HUES6 (cell line): ENCODE results near the gene MAB21L2.
"Not testable (repeated sequence)": the region's sequence is repeated elsewhere in the genome, so short reads cannot be mapped to it uniquely, and the experiment has no call there.

ENCODE experiments used
- H3K27ac ChIP-seq: 2 replicates; pipeline ENCODE4 v1.7.0; 2013; ENCODE audit warnings: low read depth, mild to moderate bottlenecking, low read length, inconsistent platforms
- H3K27me3 ChIP-seq: 2 replicates; pipeline ENCODE4 v1.6.1; 2013; ENCODE audit warnings: low read length; ENCODE audit not compliant: control insufficient read depth, insufficient read depth
- H3K36me3 ChIP-seq: 2 replicates; pipeline ENCODE4 v1.6.1; 2013; ENCODE audit warnings: low read length; ENCODE audit not compliant: control insufficient read depth, insufficient read depth
- H3K4me1 ChIP-seq: 2 replicates; pipeline ENCODE4 v1.6.1; 2013; ENCODE audit warnings: low read length; ENCODE audit not compliant: control insufficient read depth, insufficient read depth
- H3K4me3 ChIP-seq: 2 replicates; pipeline ENCODE4 v1.5.1; 2013; ENCODE audit warnings: low read depth, low read length
- H3K9ac ChIP-seq: one replicate; pipeline ENCODE4 v1.6.1; 2013; ENCODE audit warnings: mild to moderate bottlenecking, low read length
- H3K9me3 ChIP-seq: 2 replicates; pipeline ENCODE4 v1.6.1; 2013; ENCODE audit warnings: low read depth, low read length; ENCODE audit not compliant: control insufficient read depth, insufficient read depth

Gene MAB21L2

GRCh38 chr4:150561143-150561737 lies 20.7 kb upstream of the MAB21L2 start:
- Histone ChIP-seq H3K9me3 (no peaks in the 10 kb centered on the region), H3K4me1 (no peaks in the 10 kb centered on the region), H3K4me3 (no peak overlapping the region), H3K9ac (no peak overlapping the region), H3K27me3 (no peaks in the 10 kb centered on the region), H3K27ac (no peak overlapping the region), H3K36me3 (no peaks in the 10 kb centered on the region)

GRCh38 chr4:150562250-150562649 lies 19.7 kb upstream of the MAB21L2 start:
- Histone ChIP-seq H3K4me3 (no peak overlapping the region), H3K27me3 (no peaks in the 10 kb centered on the region), H3K4me1 (no peaks in the 10 kb centered on the region), H3K9me3 (no peaks in the 10 kb centered on the region), H3K27ac (no peak overlapping the region), H3K36me3 (no peaks in the 10 kb centered on the region), H3K9ac (no peak overlapping the region)

GRCh38 chr4:150562751-150563150 lies 19.2 kb upstream of the MAB21L2 start:
- Histone ChIP-seq H3K4me3 (no peak overlapping the region), H3K9ac (no peak overlapping the region)

GRCh38 chr4:150564967-150565366 lies 17.0 kb upstream of the MAB21L2 start:
- not testable (repeated sequence) for H3K36me3 ChIP-seq, H3K4me1 ChIP-seq, H3K4me3 ChIP-seq, H3K9me3 ChIP-seq, H3K27me3 ChIP-seq, H3K27ac ChIP-seq, H3K9ac ChIP-seq

More at GRCh38 chr4:150562751-150563150, 19.2 kb upstream of the MAB21L2 start:
- H3K36me3 ChIP-seq = no peaks in the 10 kb centered on the region
- no peaks in the 10 kb centered on the region for H3K27me3 ChIP-seq
- no peak overlapping the region for H3K27ac ChIP-seq
- H3K9me3 ChIP-seq = no peaks in the 10 kb centered on the region
- no peaks in the 10 kb centered on the region for H3K4me1 ChIP-seq

- H3K9ac ChIP-seq = no peak overlapping the region
- no peak overlapping the region for H3K27ac ChIP-seq
- H3K27me3 ChIP-seq = no peaks in the 10 kb centered on the region
- H3K9me3 ChIP-seq = no peaks in the 10 kb centered on the region
- H3K4me3 ChIP-seq = no peak overlapping the region
- no peaks in the 10 kb centered on the region for H3K36me3 ChIP-seq
- H3K4me1 ChIP-seq = no peaks in the 10 kb centered on the region
These were observed 14.9 kb upstream of the MAB21L2 start for GRCh38 chr4:150567070-150567469.

GRCh38 chr4:150569384-150569987 lies 12.5 kb upstream of the MAB21L2 start:
- Histone ChIP-seq H3K9me3 (no peaks in the 10 kb centered on the region), H3K27me3 (no peaks in the 10 kb centered on the region), H3K4me1 (no peaks in the 10 kb centered on the region), H3K27ac (no peak overlapping the region), H3K36me3 (no peaks in the 10 kb centered on the region), H3K9ac (no peak overlapping the region), H3K4me3 (no peak overlapping the region)

GRCh38 chr4:150569998-150570535 lies 11.9 kb upstream of the MAB21L2 start:
- no peaks in the 10 kb centered on the region for H3K27me3 ChIP-seq

GRCh38 chr4:150570862-150571261 lies 11.1 kb upstream of the MAB21L2 start:
- no peaks in the 10 kb centered on the region for H3K27me3 ChIP-seq
- H3K27ac ChIP-seq = no peak overlapping the region
- no peaks in the 10 kb centered on the region for H3K4me1 ChIP-seq
- no peak overlapping the region for H3K9ac ChIP-seq
- H3K4me3 ChIP-seq = no peak overlapping the region
- no peaks in the 10 kb centered on the region for H3K9me3 ChIP-seq
- no peaks in the 10 kb centered on the region for H3K36me3 ChIP-seq

More at GRCh38 chr4:150569998-150570535, 11.9 kb upstream of the MAB21L2 start:
- H3K36me3 ChIP-seq = no peaks in the 10 kb centered on the region
- no peak overlapping the region for H3K9ac ChIP-seq
- no peak overlapping the region for H3K27ac ChIP-seq
- H3K9me3 ChIP-seq = no peaks in the 10 kb centered on the region
- no peaks in the 10 kb centered on the region for H3K4me1 ChIP-seq
- no peak overlapping the region for H3K4me3 ChIP-seq

GRCh38 chr4:150572704-150573504 lies 9.0 kb upstream of the MAB21L2 start:
- H3K4me3 ChIP-seq = no peak overlapping the region

GRCh38 chr4:150573534-150573933 lies 8.4 kb upstream of the MAB21L2 start:
- Histone ChIP-seq H3K9ac (no peak overlapping the region), H3K4me3 (no peak overlapping the region)

More at GRCh38 chr4:150572704-150573504, 9.0 kb upstream of the MAB21L2 start:
- no peak overlapping the region for H3K27ac ChIP-seq
- H3K4me1 ChIP-seq = no peaks in the 10 kb centered on the region
- H3K36me3 ChIP-seq = no peaks in the 10 kb centered on the region
- no peaks in the 10 kb centered on the region for H3K9me3 ChIP-seq
- no peak overlapping the region for H3K9ac ChIP-seq
- H3K27me3 ChIP-seq = no peaks in the 10 kb centered on the region

GRCh38 chr4:150574678-150575077 lies 7.3 kb upstream of the MAB21L2 start:
- Histone ChIP-seq H3K9me3 (no peaks in the 10 kb centered on the region), H3K4me3 (no peak overlapping the region), H3K27me3 (peaks cover 14% of the 10 kb centered on the region), H3K27ac (no peak overlapping the region), H3K4me1 (peaks cover 7% of the 10 kb centered on the region), H3K36me3 (no peaks in the 10 kb centered on the region), H3K9ac (no peak overlapping the region)

More at GRCh38 chr4:150573534-150573933, 8.4 kb upstream of the MAB21L2 start:
- peaks cover 2% of the 10 kb centered on the region for H3K27me3 ChIP-seq
- H3K36me3 ChIP-seq = no peaks in the 10 kb centered on the region
- H3K4me1 ChIP-seq = peaks cover under 1% of the 10 kb centered on the region; the same call in 1 of the 2 replicates
- H3K9me3 ChIP-seq = no peaks in the 10 kb centered on the region
- H3K27ac ChIP-seq = no peak overlapping the region
